Measurements from ENCODE around the gene CENPL. TPM values are rescaled to one million over a fixed set of nuclear protein-coding genes. Genes with fewer than 3 reads are reported as not detected.

CENPL gene
- total RNA-seq, 1 donor from 2014 or later: 3.7 TPM

GRCh38 chr1:173868266-173869020, 43.8 kb upstream of the CENPL start, which contains the start of gene ZBTB37:
ZBTB37 (plus strand) TSS chr1:173868380; CDS start chr1:173870226, 1,846 bp downstream.
- Histone ChIP-seq H3K36me3 (peaks cover 7 to 43% of the 10 kb centered on the region in 2 donors), H3K27me3 (no peaks in the 10 kb centered on the region), H3K4me3 (peak within 1 kb of the TSS; percentile 86 to 92), H3K27ac (peak within 1 kb of the TSS; percentile 99), H3K4me1 (peaks cover 42% of the 10 kb centered on the region), H3K9me3 (no peaks in the 10 kb centered on the region)
- TF ChIP-seq POLR2A (IDR thresholded peaks at IDR 0.05) (peak in 1 of 2 donors; percentile 7), CTCF (IDR thresholded peaks at IDR 0.05) (no peak), POLR2AphosphoS5 (IDR thresholded peaks at IDR 0.05; ENCODE audit: insufficient read depth in 1 of 2, low read depth in 1 of 2) (peak in 1 of 2 donors; percentile 28)
- no peak for DNase-seq (ENCODE audit: extremely low spot score in 2 of 2)
- intact Hi-C loops (cut with DNase I): loop anchor here (5.0 kb wide), 1 partner anchor 391 kb away; the partner anchor contains the start of gene PRDX6

DNA sequence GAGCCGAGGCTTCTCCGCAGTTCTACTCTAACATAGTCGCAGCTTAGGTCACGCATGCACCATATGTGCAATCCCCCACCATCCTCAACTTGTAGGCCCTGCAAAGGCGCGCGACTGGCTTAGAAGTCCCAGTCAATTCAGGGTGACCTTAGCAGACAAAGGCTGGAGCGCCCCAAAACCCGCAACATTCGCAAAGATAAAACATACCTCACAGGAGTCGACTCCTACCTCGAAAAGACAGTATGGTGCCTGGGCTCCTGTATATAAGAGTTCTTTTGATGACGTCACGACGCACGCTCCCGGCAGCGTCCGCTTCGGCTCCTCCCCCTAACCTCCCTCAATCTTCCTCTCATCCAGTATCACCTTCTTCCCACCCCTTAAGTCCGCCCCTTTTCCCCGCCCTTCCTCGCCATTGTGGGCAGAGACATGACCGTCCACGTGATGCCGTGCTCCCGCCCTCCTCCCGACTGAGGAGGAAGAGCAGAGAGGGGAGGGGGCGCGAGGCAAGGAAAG, 43.1 kb upstream of the CENPL start, which contains the start of gene GAS5:
TSS of gene GAS5 (minus strand) at position 237 of the 513 bp plus-strand sequence.
- Histone ChIP-seq H3K4me3 (peak within 1 kb of the TSS; percentile 86 to 92), H3K36me3 (peaks cover 7 to 50% of the 10 kb centered on the region in 2 donors), H3K27ac (peak within 1 kb of the TSS; percentile 99), H3K27me3 (no peaks in the 10 kb centered on the region), H3K9me3 (no peaks in the 10 kb centered on the region), H3K4me1 (peaks cover 42% of the 10 kb centered on the region)
- peak; percentile 91 to 96 for TF ChIP-seq POLR2AphosphoS5 (IDR thresholded peaks at IDR 0.05; ENCODE audit: insufficient read depth in 1 of 2, low read depth in 1 of 2)
- peak in 1 of 3 experiments; percentile 22 for TF ChIP-seq CTCF (IDR thresholded peaks at IDR 0.05)
- TF ChIP-seq POLR2A (IDR thresholded peaks at IDR 0.05): peak; percentile 95 to 96
- peak; percentile 100 for DNase-seq (ENCODE audit: extremely low spot score in 2 of 2)
- intact Hi-C loops (cut with DNase I): loop anchor here (5.0 kb wide), 1 partner anchor 391 kb away; the partner anchor contains the start of gene PRDX6

DNA sequence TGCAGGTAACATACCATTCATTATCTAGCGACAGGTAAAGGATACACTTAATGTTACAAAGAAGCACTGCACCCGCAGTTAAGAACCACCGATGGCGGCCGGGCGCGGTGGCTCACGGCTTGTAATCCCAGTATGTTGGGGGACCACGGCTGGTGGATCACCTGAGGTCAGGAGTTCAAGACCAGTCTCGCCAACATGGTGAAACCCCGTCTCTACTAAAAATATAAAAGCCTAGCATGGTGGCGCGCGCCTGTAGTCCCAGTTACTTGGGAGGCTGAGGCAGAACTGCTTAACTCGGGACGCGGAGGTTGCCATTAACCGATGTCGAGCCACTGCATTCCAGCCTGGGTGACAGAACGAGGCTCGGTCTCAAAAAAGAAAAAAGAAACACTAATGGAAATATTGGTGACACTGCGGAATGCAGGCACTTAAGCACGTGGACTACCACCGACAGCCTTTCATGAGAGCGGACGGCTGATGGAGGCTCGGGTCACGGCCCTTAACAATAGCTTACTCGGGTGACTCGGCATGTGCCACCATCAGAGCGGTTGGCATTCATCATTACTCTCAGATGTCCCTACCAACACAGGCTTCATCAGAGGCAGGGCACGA, 42.6 kb upstream of the CENPL start:
- Histone ChIP-seq H3K27ac (peak overlapping the region; percentile 99), H3K4me3 (peak overlapping the region; percentile 86 to 92), H3K9me3 (no peaks in the 10 kb centered on the region), H3K4me1 (peaks cover 42% of the 10 kb centered on the region), H3K36me3 (peaks cover 7 to 54% of the 10 kb centered on the region in 2 donors), H3K27me3 (no peaks in the 10 kb centered on the region)
- intact Hi-C loops (cut with DNase I): loop anchor here (5.0 kb wide), 1 partner anchor 390 kb away; the partner anchor contains the start of gene PRDX6
- TF ChIP-seq POLR2AphosphoS5 (IDR thresholded peaks at IDR 0.05; ENCODE audit: insufficient read depth in 1 of 2, low read depth in 1 of 2) (no peak), CTCF (IDR thresholded peaks at IDR 0.05) (no peak), POLR2A (IDR thresholded peaks at IDR 0.05) (no peak)
- no peak for DNase-seq (ENCODE audit: extremely low spot score in 2 of 2)

DNA sequence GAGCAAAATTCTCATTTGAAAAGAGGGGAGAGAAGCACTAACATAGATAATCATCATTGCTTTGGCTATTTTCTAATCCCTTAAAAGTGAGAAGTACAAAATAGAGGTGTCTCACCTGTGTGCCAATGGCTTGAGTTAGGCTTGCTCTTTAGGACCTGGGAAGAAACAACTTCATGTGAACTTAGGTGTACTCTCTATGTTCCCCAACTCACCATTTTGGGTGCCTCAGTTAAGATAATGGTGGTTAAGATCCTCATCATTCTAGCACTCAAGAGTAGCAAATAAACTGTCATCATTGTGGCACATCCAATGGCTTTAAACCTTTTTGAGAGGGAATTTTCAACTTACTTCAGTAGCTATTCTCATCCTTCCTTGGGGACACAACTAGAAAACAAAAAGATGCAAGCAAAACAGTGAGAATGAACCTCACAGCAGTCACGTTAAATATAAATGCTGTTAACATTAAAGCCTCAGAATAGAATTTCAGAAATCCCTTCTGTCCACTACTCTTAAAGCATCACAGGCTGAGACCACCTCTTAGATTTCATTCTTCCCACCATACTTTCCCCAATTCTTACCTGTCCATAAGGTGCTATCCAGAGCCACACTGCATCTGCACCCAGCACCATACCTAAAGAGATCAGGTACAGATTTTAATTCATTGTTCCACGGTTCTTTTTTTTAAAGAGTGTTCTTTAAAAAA, 41.9 kb upstream of the CENPL start:
- peak overlapping the region; percentile 86 to 92 for H3K4me3 ChIP-seq
- H3K4me1 ChIP-seq: peaks cover 42% of the 10 kb centered on the region
- peak overlapping the region; percentile 99 for H3K27ac ChIP-seq
- no peaks in the 10 kb centered on the region for H3K9me3 ChIP-seq
- TF ChIP-seq POLR2A (IDR thresholded peaks at IDR 0.05): no peak
- TF ChIP-seq CTCF (IDR thresholded peaks at IDR 0.05): no peak
- TF ChIP-seq POLR2AphosphoS5 (IDR thresholded peaks at IDR 0.05; ENCODE audit: insufficient read depth in 1 of 2, low read depth in 1 of 2): no peak
- intact Hi-C loops (cut with DNase I): loop anchor here (5.0 kb wide), 1 partner anchor 389 kb away; the partner anchor contains the start of gene PRDX6
- no peaks in the 10 kb centered on the region for H3K27me3 ChIP-seq
- peaks cover 7 to 61% of the 10 kb centered on the region in 2 donors for H3K36me3 ChIP-seq
- DNase-seq (ENCODE audit: extremely low spot score in 2 of 2): no peak

Measured in vagina (tissue), 2 donors.